ENCODE results near the gene ERN1. TPM values are rescaled to one million over a fixed set of nuclear protein-coding genes. Genes with fewer than 3 reads are reported as not detected.
A peak's percentile ranks its signal among the peaks of the same experiment; 100 is the strongest.

Gene ERN1
- total RNA-seq, 2 experiments from 2014 or later = 21.9 to 22.0 TPM

GRCh38 chr17:64060331-64060730 is 69.6 kb downstream of the ERN1 start:
- H3K27ac Mint-ChIP-seq = peak overlapping the region; percentile 51
- no peaks in the 10 kb centered on the region for H3K9me3 Mint-ChIP-seq
- CTCF ChIA-PET = interaction anchor here (0.5 to 9.3 kb wide), 5 partner anchors 32 to 582 kb away, joined by 3 to 189 read pairs (median 11); partner anchors contain the start of gene ERN1
- H3K27me3 Mint-ChIP-seq (ENCODE audit: low read depth) = no peaks in the 10 kb centered on the region
- no peak for DNase-seq
- intact Hi-C loops (cut with micrococcal nuclease) = loop anchor here (2.0 kb wide), 1 partner anchor 32 kb away; no protein-coding TSS in a partner anchor
- no peak overlapping the region for H3K4me3 Mint-ChIP-seq
- H3K36me3 Mint-ChIP-seq (ENCODE audit: low read depth) = peaks cover 13% of the 10 kb centered on the region
- peaks cover 61% of the 10 kb centered on the region for H3K4me1 Mint-ChIP-seq (ENCODE audit: low read depth)

DNA sequence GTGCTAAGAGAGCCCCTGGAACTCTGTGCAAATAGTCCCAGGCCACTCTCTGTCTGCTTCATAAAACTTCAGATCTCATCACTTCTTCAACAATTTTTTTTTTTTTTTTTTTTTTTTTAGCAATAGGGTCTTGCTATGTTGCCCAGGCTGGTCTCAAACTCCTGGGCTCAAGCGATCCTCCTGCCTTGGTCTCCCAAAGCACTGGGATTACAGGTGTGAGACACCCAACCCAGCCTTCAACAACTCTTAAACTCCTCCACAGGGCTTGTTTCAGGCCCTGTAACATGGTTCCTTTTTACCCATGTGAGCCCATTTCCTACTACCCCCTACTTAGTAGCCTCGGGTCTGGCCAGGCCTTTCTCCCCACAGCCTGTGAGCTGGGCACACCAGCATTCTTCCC is 70.2 kb downstream of the ERN1 start:
- H3K36me3 Mint-ChIP-seq (ENCODE audit: low read depth) = peaks cover 15% of the 10 kb centered on the region
- H3K4me1 Mint-ChIP-seq (ENCODE audit: low read depth) = peaks cover 59% of the 10 kb centered on the region
- intact Hi-C loops (cut with micrococcal nuclease) = loop anchor here (2.0 kb wide), 1 partner anchor 31 kb away; no protein-coding TSS in a partner anchor
- no peak for DNase-seq
- no peaks in the 10 kb centered on the region for H3K9me3 Mint-ChIP-seq
- CTCF ChIA-PET = interaction anchor here (0.6 to 9.3 kb wide), 4 partner anchors 31 to 172 kb away, joined by 4 to 189 read pairs (median 12); partner anchors contain the start of gene ERN1
- H3K27ac Mint-ChIP-seq = peak overlapping the region; percentile 51
- no peak overlapping the region for H3K4me3 Mint-ChIP-seq
- no peaks in the 10 kb centered on the region for H3K27me3 Mint-ChIP-seq (ENCODE audit: low read depth)

DNA sequence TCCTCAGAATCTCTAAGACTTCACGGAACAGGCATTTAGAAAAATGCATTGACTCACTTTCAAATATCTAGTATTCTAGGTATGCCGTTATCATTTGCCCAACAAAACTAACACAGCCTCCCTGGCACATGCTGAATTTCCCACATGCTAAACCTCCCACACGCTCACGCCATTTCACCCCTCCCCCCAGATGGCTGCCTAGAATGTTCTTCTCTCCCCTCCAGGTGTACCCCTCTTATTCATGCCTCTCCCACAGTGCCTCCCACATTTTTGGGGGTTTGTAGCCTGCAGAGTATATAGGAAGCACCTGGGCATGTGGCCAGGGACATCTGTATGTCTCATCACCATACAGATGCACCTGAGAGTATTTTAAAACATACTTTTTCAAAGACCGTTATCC is 71.3 kb downstream of the ERN1 start:
- intact Hi-C loops (cut with micrococcal nuclease) = no loop called here
- no peaks in the 10 kb centered on the region for H3K27me3 Mint-ChIP-seq (ENCODE audit: low read depth)
- peaks cover 21% of the 10 kb centered on the region for H3K36me3 Mint-ChIP-seq (ENCODE audit: low read depth)
- CTCF ChIA-PET = no interaction called here
- DNase-seq = no peak
- H3K4me1 Mint-ChIP-seq (ENCODE audit: low read depth) = peaks cover 50% of the 10 kb centered on the region
- H3K4me3 Mint-ChIP-seq = no peak overlapping the region
- no peaks in the 10 kb centered on the region for H3K9me3 Mint-ChIP-seq
- H3K27ac Mint-ChIP-seq = no peak overlapping the region

DNA sequence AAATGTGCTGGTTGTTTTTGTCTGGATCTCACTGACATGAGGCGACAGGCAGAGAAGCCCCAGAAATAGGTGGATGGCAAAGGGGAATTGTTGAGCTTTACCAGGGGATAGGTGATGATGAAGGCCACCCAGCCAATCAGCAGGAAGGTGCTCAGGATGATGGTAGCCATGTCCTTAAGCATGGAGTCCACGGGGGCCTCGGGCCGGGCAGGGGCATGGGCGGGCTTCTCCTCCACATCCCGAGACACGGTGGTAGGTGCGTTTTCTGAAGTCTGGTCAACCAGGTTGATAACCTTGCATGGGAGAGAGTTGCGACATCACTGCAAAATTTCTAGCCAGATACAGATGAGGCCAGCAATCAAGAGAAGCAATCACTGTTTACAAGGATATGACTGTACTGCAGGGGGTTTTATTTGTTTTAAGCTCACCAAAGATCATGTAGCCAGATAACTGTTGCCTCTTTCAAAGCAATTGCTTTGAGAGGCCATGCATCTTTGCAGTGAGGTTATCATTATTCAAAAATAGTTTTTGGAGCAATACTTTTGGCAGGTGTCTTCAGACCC is 72.2 kb downstream of the ERN1 start:
- CTCF ChIA-PET = interaction anchor here (0.9 to 2.3 kb wide), 2 partner anchors 29 to 93 kb away, joined by 3 to 11 read pairs; no protein-coding TSS in a partner anchor
- H3K36me3 Mint-ChIP-seq (ENCODE audit: low read depth) = peaks cover 29% of the 10 kb centered on the region
- intact Hi-C loops (cut with micrococcal nuclease) = no loop called here

DNA sequence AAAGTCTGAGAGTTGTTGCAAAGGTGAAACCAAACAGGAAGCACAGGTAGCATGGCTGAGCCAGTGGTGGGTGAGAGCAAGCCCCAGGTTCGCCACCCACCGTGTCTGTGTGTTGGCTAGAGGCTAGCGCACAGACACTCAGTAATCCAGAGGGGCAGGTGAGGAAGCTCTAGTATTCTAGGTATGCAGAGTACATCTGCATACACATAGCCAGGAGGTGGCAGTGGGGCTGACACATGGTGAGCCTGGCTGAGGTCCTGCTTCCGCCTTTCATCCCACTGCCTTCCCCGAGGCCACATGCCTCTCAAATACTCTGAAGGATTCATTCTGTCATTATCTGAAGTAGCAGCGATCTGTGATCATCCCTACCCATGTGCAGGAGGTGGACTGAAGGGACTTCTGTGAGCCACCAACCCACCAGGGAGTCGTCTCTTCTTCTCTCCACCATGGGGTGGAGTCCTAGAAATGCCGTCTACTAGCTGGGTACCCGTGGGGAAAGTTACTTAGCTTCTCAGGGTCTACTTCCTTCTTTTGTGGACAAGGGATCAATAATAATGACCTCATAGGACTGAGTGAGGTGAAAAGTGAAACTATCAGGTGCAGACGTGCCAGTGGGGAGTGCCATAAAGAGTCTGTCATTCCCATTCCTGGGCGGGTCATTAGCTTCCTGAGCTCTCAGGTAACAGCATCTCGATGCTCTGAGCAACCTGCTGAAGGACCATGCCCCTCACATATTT is 73.5 kb downstream of the ERN1 start:
- H3K4me1 Mint-ChIP-seq (ENCODE audit: low read depth) = peaks cover 35% of the 10 kb centered on the region
- no peak overlapping the region for H3K4me3 Mint-ChIP-seq
- CTCF ChIA-PET = interaction anchor here (0.8 to 2.8 kb wide), 6 partner anchors 26 to 92 kb away, joined by 3 to 20 read pairs (median 4); partner anchors contain the start of gene ERN1
- no peak overlapping the region for H3K27ac Mint-ChIP-seq
- DNase-seq = no peak
- H3K9me3 Mint-ChIP-seq = no peaks in the 10 kb centered on the region
- intact Hi-C loops (cut with micrococcal nuclease) = no loop called here
- no peaks in the 10 kb centered on the region for H3K27me3 Mint-ChIP-seq (ENCODE audit: low read depth)
- H3K36me3 Mint-ChIP-seq (ENCODE audit: low read depth) = peaks cover 38% of the 10 kb centered on the region

More for the DNA sequence above, 72.2 kb downstream of the ERN1 start:
- Mint-ChIP-seq H3K27me3 (ENCODE audit: low read depth) (no peaks in the 10 kb centered on the region), H3K9me3 (no peaks in the 10 kb centered on the region), H3K4me1 (ENCODE audit: low read depth) (peaks cover 42% of the 10 kb centered on the region), H3K27ac (peak overlapping the region; percentile 35), H3K4me3 (no peak overlapping the region)
- no peak for DNase-seq

GRCh38 chr17:64055183-64056142 is 74.5 kb downstream of the ERN1 start:
- H3K4me1 Mint-ChIP-seq (ENCODE audit: low read depth) = peaks cover 35% of the 10 kb centered on the region
- H3K27me3 Mint-ChIP-seq (ENCODE audit: low read depth) = no peaks in the 10 kb centered on the region
- CTCF ChIA-PET = interaction anchor here (1.1 to 2.8 kb wide), 5 partner anchors 9 to 109 kb away, joined by 4 to 20 read pairs (median 8); partner anchors contain the start of gene ERN1
- no peak for DNase-seq
- H3K36me3 Mint-ChIP-seq (ENCODE audit: low read depth) = peaks cover 43% of the 10 kb centered on the region
- H3K4me3 Mint-ChIP-seq = no peak overlapping the region
- intact Hi-C loops (cut with micrococcal nuclease) = no loop called here
- no peak overlapping the region for H3K27ac Mint-ChIP-seq
- no peaks in the 10 kb centered on the region for H3K9me3 Mint-ChIP-seq

DNA sequence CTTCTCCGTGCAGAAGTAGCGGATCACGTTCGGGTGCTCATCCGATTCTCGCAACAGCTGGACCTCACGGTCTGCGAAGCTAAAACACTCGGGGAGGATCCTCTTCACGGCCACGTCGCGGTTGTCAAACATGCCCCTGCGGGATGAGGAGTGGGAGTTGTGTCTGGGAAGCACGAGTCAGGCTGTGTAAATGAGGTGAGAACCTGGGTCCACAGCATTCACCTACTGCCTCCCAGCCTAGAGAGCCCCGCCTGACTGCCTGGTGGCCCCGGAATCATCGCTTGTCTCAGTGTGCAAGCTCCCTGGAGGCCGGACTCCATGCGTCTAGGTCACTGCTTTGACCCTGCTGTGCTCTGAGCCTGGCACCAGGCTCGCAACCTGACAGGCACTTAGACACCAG is 75.6 kb downstream of the ERN1 start:
- H3K36me3 Mint-ChIP-seq (ENCODE audit: low read depth) = peaks cover 44% of the 10 kb centered on the region
- H3K4me1 Mint-ChIP-seq (ENCODE audit: low read depth) = peaks cover 37% of the 10 kb centered on the region
- H3K4me3 Mint-ChIP-seq = no peak overlapping the region
- H3K27ac Mint-ChIP-seq = no peak overlapping the region
- no peak for DNase-seq
- no peaks in the 10 kb centered on the region for H3K9me3 Mint-ChIP-seq
- intact Hi-C loops (cut with micrococcal nuclease) = no loop called here
- CTCF ChIA-PET = interaction anchor here (1.1 to 2.5 kb wide), 5 partner anchors 10 to 108 kb away, joined by 4 to 12 read pairs (median 7); no protein-coding TSS in a partner anchor
- no peaks in the 10 kb centered on the region for H3K27me3 Mint-ChIP-seq (ENCODE audit: low read depth)

DNA sequence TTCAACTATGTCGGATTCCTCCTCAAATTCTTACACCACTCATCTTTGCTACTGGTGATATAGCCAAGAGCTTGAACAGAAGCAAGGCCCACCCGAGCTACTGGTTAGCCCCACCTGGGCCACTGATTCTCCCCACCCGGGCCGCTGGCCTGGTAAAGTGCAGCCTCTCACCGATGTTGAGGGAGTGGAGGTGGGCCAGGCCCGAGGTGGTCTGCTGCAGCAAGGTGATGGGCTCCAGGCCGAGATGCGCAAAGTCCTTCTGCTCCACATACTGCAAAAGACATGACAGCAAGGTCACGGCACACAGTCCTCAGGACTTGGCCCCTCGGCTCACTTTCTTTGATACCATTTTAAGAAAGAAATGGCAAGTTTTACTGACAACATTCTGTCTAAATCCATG is 76.8 kb downstream of the ERN1 start:
- no peaks in the 10 kb centered on the region for H3K27me3 Mint-ChIP-seq (ENCODE audit: low read depth)
- CTCF ChIA-PET = interaction anchor here (0.6 to 2.5 kb wide), 5 partner anchors 11 to 95 kb away, joined by 4 to 12 read pairs (median 7); no protein-coding TSS in a partner anchor
- H3K36me3 Mint-ChIP-seq (ENCODE audit: low read depth) = peaks cover 44% of the 10 kb centered on the region
- intact Hi-C loops (cut with micrococcal nuclease) = no loop called here
- H3K9me3 Mint-ChIP-seq = no peaks in the 10 kb centered on the region
- H3K4me3 Mint-ChIP-seq = no peak overlapping the region
- H3K27ac Mint-ChIP-seq = no peak overlapping the region
- peaks cover 35% of the 10 kb centered on the region for H3K4me1 Mint-ChIP-seq (ENCODE audit: low read depth)
- no peak for DNase-seq

GRCh38 chr17:64051153-64051552 is 78.8 kb downstream of the ERN1 start:
- Mint-ChIP-seq H3K27me3 (ENCODE audit: low read depth) (no peaks in the 10 kb centered on the region), H3K36me3 (ENCODE audit: low read depth) (peaks cover 56% of the 10 kb centered on the region), H3K9me3 (no peaks in the 10 kb centered on the region), H3K4me3 (no peak overlapping the region), H3K27ac (peak overlapping the region; percentile 72), H3K4me1 (ENCODE audit: low read depth) (peaks cover 27% of the 10 kb centered on the region)
- CTCF ChIA-PET = interaction anchor here (1.2 to 2.9 kb wide), 5 partner anchors 13 to 82 kb away, joined by 3 to 21 read pairs (median 10); no protein-coding TSS in a partner anchor
- intact Hi-C loops (cut with micrococcal nuclease) = no loop called here
- no peak for DNase-seq

GRCh38 chr17:64048805-64049204 is 81.1 kb downstream of the ERN1 start:
- Mint-ChIP-seq H3K4me1 (ENCODE audit: low read depth) (peaks cover 22% of the 10 kb centered on the region), H3K4me3 (no peak overlapping the region)

GRCh38 chr17:64045176-64045575 is 84.8 kb downstream of the ERN1 start:
- DNase-seq = no peak
- no peaks in the 10 kb centered on the region for H3K9me3 Mint-ChIP-seq
- CTCF ChIA-PET = interaction anchor here (1.7 kb wide), 1 partner anchor 19 kb away, joined by 4 read pairs; no protein-coding TSS in a partner anchor
- no peaks in the 10 kb centered on the region for H3K27me3 Mint-ChIP-seq (ENCODE audit: low read depth)
- no peak overlapping the region for H3K27ac Mint-ChIP-seq
- H3K4me3 Mint-ChIP-seq = no peak overlapping the region
- peaks cover 12% of the 10 kb centered on the region for H3K4me1 Mint-ChIP-seq (ENCODE audit: low read depth)
- intact Hi-C loops (cut with micrococcal nuclease) = no loop called here
- H3K36me3 Mint-ChIP-seq (ENCODE audit: low read depth) = peaks cover 43% of the 10 kb centered on the region

More at GRCh38 chr17:64048805-64049204, 81.1 kb downstream of the ERN1 start:
- H3K36me3 Mint-ChIP-seq (ENCODE audit: low read depth) = peaks cover 60% of the 10 kb centered on the region
- no peaks in the 10 kb centered on the region for H3K9me3 Mint-ChIP-seq
- H3K27me3 Mint-ChIP-seq (ENCODE audit: low read depth) = no peaks in the 10 kb centered on the region
- intact Hi-C loops (cut with micrococcal nuclease) = no loop called here
- CTCF ChIA-PET = interaction anchor here (0.9 to 2.9 kb wide), 6 partner anchors 19 to 166 kb away, joined by 3 to 21 read pairs (median 6); partner anchors contain the start of gene GH1
- DNase-seq = no peak
- H3K27ac Mint-ChIP-seq = no peak overlapping the region
